GM12878 (cell line): ENCODE measurements around the gene FITM1.

Experiments used
- ASH2L ChIP-seq: fragments of 300-600, 200-600 bp; sonication (generic); IDR thresholded peaks from 2 replicates; pipeline ENCODE4 v1.6.1; 2017; ENCODE audit warnings: low read depth, mild to moderate bottlenecking, borderline replicate concordance
- CBX3 ChIP-seq: fragments of 200-600 bp; sonication (generic); IDR thresholded peaks from 2 replicates; pipeline ENCODE4 v1.6.1; 2016; ENCODE audit warnings: low read depth, borderline replicate concordance
- CTCF ChIP-seq, 3 experiments: IDR thresholded peaks in 2 of 3; conservative IDR thresholded peaks in 1 of 3; 2 replicates each; pipeline ENCODE4 v1.5.1; 2011; ENCODE audit warnings: low read depth in 3 of 3, low read length in 3 of 3, mild to moderate bottlenecking in 3 of 3, control low read depth in 2 of 3, moderate library complexity in 2 of 3, inconsistent platforms in 1 of 3, mixed read lengths in 1 of 3; ENCODE audit not compliant: control insufficient read depth in 2 of 3, insufficient read depth in 1 of 3; ENCODE audit errors: extremely low read depth in 1 of 3
- ELK1 ChIP-seq: IDR thresholded peaks from 2 replicates; pipeline ENCODE4 v1.6.1; 2012; ENCODE audit warnings: low read depth, low read length, improper control_type of control experiment
- FOXM1 ChIP-seq: IDR thresholded peaks from 2 replicates; pipeline ENCODE4 v1.6.1; 2012; ENCODE audit warnings: low read depth, mild to moderate bottlenecking, inconsistent platforms, low read length, moderate library complexity
- GATAD2B ChIP-seq: fragments of 450-650 bp; conservative IDR thresholded peaks from 2 replicates; pipeline ENCODE4 v1.6.1; 2017; ENCODE audit warnings: low read depth, mild to moderate bottlenecking, moderate library complexity
- MLLT1 ChIP-seq: fragments of 450-650 bp; IDR thresholded peaks from 2 replicates; pipeline ENCODE4 v1.6.1; 2016; ENCODE audit warnings: mild to moderate bottlenecking
- MXI1 ChIP-seq: fragments of 150-350 bp; IDR thresholded peaks from 2 replicates; pipeline ENCODE4 v1.6.1; 2011; ENCODE audit warnings: low read depth, mild to moderate bottlenecking, inconsistent platforms, low read length, improper control_type of control experiment
- PBX3 ChIP-seq: IDR thresholded peaks from 2 replicates; pipeline ENCODE4 v1.6.1; 2011; ENCODE audit warnings: mild to moderate bottlenecking, low read depth, low read length, moderate library complexity; ENCODE audit not compliant: insufficient replicate concordance
- POLR2A ChIP-seq: IDR thresholded peaks from 2 replicates; pipeline ENCODE4 v1.6.1; 2011; ENCODE audit warnings: low read depth, mild to moderate bottlenecking, low read length
- REST ChIP-seq: IDR thresholded peaks from 2 replicates; pipeline ENCODE4 v1.6.1; 2012; ENCODE audit warnings: mild to moderate bottlenecking, low read depth, low read length
- SREBF1 ChIP-seq: IDR thresholded peaks from 2 replicates; pipeline ENCODE4 v1.6.1; 2012; ENCODE audit warnings: mild to moderate bottlenecking, low read length
- ZNF207 ChIP-seq: fragments of 450-650 bp; IDR thresholded peaks from 2 replicates; pipeline ENCODE4 v1.6.1; 2014; ENCODE audit warnings: antibody characterized with exemption, mild to moderate bottlenecking, borderline replicate concordance
- ZNF24 ChIP-seq: fragments of 450-650 bp; IDR thresholded peaks from 2 replicates; pipeline ENCODE4 v1.6.1; 2017; ENCODE audit warnings: antibody characterized with exemption, mild to moderate bottlenecking

GRCh38 chr14:24179961-24180796, 49.7 kb downstream of the FITM1 start:
- TF ChIP-seq ZNF24 (no peak), CTCF (IDR thresholded peaks at IDR 0.05 in 2 of 3, conservative IDR thresholded peaks at IDR 0.05 in 1 of 3; ENCODE audit: control insufficient read depth in 2 of 3, extremely low read depth in 1 of 3, insufficient read depth in 1 of 3, low read depth in 3 of 3, low read length in 3 of 3) (no peak), CBX3 (no peak), SREBF1 (no peak), PBX3 (no peak), POLR2A (peak; percentile 62), ZNF207 (no peak), REST (no peak), ASH2L (no peak), MXI1 (no peak), MLLT1 (no peak), ELK1 (no peak), GATAD2B (no peak), FOXM1 (no peak)
